Activated CD8-positive, alpha-beta T cell treated with anti-CD3 and anti-CD28 coated beads for 36 hours (primary cell): ENCODE measurements around the gene CCDC85A. TPM values are rescaled to one million over a fixed set of nuclear protein-coding genes. Genes with fewer than 3 reads are reported as not detected.

Experiments used
- ATAC-seq: fragments of 200-7000 bp; cut with Tn5 transposase; one replicate; pipeline ENCODE4 v1.10.0; 2021; ENCODE audit warnings: mild to moderate bottlenecking, moderate library complexity
- CTCF ChIA-PET: fragments of 350-600 bp; sonication (Branson Sonifier 250); formaldehyde crosslinking; loops from one replicate; lab custom pipeline; 2021; ENCODE audit warnings: antibody characterized with exemption; lab: Charles Lee
- POLR2A ChIA-PET: fragments of 350-600 bp; sonication (Branson Sonifier 250); formaldehyde crosslinking; loops from one replicate; lab custom pipeline; 2021; ENCODE audit warnings: antibody characterized with exemption; lab: Charles Lee
- DNase-seq: peaks from one replicate; pipeline ENCODE4 v3.0.0-alpha.2; 2020
- H3K27ac Mint-ChIP-seq: one replicate; pipeline ENCODE4 v1.8.0; 2021; ENCODE audit warnings: mild to moderate bottlenecking, mixed read lengths
- H3K27me3 Mint-ChIP-seq: one replicate; pipeline ENCODE4 v1.8.0; 2021; ENCODE audit warnings: mixed read lengths
- H3K36me3 Mint-ChIP-seq: one replicate; pipeline ENCODE4 v1.8.0; 2021; ENCODE audit warnings: low read depth, mixed read lengths
- H3K4me1 Mint-ChIP-seq: one replicate; pipeline ENCODE4 v1.8.0; 2021; ENCODE audit warnings: low read depth, mixed read lengths
- H3K4me3 Mint-ChIP-seq: one replicate; pipeline ENCODE4 v1.8.0; 2021; ENCODE audit warnings: mild to moderate bottlenecking, moderate library complexity, mixed read lengths
- H3K9me3 Mint-ChIP-seq: one replicate; pipeline ENCODE4 v1.8.0; 2021; ENCODE audit warnings: mixed read lengths
- CTCF ChIP-seq: fragments of 200-600 bp; IDR thresholded peaks from one replicate; pipeline ENCODE4 v1.8.0; 2022; ENCODE audit warnings: antibody characterized with exemption, mild to moderate bottlenecking
- intact Hi-C: fragments of 100-400 bp; cut with micrococcal nuclease; formaldehyde crosslinking; loops from one replicate; pipeline ENCODE4 v1.10.0; 2022
- total RNA-seq, 2 experiments: library from RNA; stranded (reverse); gene quantifications; one replicate each; pipeline ENCODE4 v1.2.3, GENCODE V29; 2021

CCDC85A gene
- total RNA-seq, 2 experiments from 2014 or later = not detected

DNA sequence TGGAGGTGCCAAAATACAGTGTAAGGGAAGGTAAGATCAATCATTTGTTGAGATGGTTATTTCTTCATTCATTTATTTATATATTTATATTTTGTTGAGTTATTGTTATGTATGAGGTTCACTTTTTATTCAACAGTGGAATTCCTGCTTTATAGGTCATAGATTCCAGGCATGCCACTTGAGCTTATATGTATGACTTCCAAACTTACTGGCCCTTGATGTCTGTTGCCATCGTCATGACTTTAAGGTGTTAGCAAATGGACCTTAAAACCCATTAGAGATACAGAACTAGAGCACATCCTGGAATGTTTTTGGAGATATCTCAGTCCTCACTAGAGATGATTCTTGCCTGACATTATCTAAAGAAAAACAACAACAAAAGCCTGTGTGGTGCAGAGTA lies 25.9 kb downstream of the CCDC85A start:
- DNase-seq (no peak), ATAC-seq (no peak)
- Mint-ChIP-seq H3K4me3 (no peak overlapping the region), H3K36me3 (no peaks in the 10 kb centered on the region), H3K9me3 (no peaks in the 10 kb centered on the region), H3K27me3 (no peaks in the 10 kb centered on the region), H3K4me1 (no peaks in the 10 kb centered on the region), H3K27ac (no peak overlapping the region)
- intact Hi-C loops = no loop called here
- no peak for TF ChIP-seq CTCF
- CTCF ChIA-PET = no interaction called here
- POLR2A ChIA-PET = no interaction called here

GRCh38 chr2:56210291-56210690 lies 26.5 kb downstream of the CCDC85A start:
- H3K36me3 Mint-ChIP-seq = no peaks in the 10 kb centered on the region
- H3K4me3 Mint-ChIP-seq = no peak overlapping the region
- DNase-seq (no peak), ATAC-seq (no peak)
- ChIA-PET POLR2A (no interaction called here), CTCF (no interaction called here)
- no peaks in the 10 kb centered on the region for H3K27me3 Mint-ChIP-seq
- H3K4me1 Mint-ChIP-seq = no peaks in the 10 kb centered on the region
- TF ChIP-seq CTCF = no peak
- H3K9me3 Mint-ChIP-seq = no peaks in the 10 kb centered on the region
- intact Hi-C loops = no loop called here
- H3K27ac Mint-ChIP-seq = no peak overlapping the region

- no peak for ATAC-seq
- CTCF ChIA-PET = no interaction called here
- Mint-ChIP-seq H3K27me3 (no peaks in the 10 kb centered on the region), H3K36me3 (no peaks in the 10 kb centered on the region), H3K27ac (no peak overlapping the region), H3K4me1 (no peaks in the 10 kb centered on the region), H3K4me3 (no peak overlapping the region), H3K9me3 (no peaks in the 10 kb centered on the region)
- DNase-seq = no peak
- no peak for TF ChIP-seq CTCF
- POLR2A ChIA-PET = no interaction called here
- intact Hi-C loops = no loop called here
Observed at GRCh38 chr2:56211048-56211447, 27.3 kb downstream of the CCDC85A start.

- H3K4me1 Mint-ChIP-seq = no peaks in the 10 kb centered on the region
- TF ChIP-seq CTCF = no peak
- POLR2A ChIA-PET = no interaction called here
- H3K9me3 Mint-ChIP-seq = no peaks in the 10 kb centered on the region
- no peak overlapping the region for H3K4me3 Mint-ChIP-seq
- no peak overlapping the region for H3K27ac Mint-ChIP-seq
- H3K27me3 Mint-ChIP-seq = no peaks in the 10 kb centered on the region
- CTCF ChIA-PET = no interaction called here
- H3K36me3 Mint-ChIP-seq = no peaks in the 10 kb centered on the region
- ATAC-seq = no peak
- intact Hi-C loops = no loop called here
- DNase-seq = no peak
Observed at GRCh38 chr2:56215911-56216310, 32.1 kb downstream of the CCDC85A start.

DNA sequence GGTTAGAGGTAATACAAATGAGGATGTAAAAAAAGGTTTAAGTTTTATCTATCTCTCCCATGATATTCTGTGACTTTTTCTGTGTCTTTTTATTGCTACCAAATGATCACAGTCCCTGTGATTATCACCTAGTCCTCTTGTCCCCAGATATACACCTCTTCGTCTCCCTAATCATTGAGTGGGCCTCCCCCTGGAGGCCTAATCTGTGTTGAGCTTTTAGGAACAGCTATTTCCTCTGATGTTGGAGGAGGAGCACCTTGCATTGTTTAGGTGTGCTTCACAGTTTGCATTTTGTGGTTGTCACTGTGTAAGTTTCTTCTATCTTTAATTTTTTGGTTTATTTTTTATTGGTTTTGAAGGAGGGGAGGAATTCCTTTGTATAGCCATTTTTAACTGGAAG lies 33.3 kb downstream of the CCDC85A start:
- CTCF ChIA-PET = no interaction called here
- TF ChIP-seq CTCF = no peak

More for the DNA sequence above, 33.3 kb downstream of the CCDC85A start:
- POLR2A ChIA-PET = no interaction called here
- no peak for ATAC-seq
- Mint-ChIP-seq H3K36me3 (no peaks in the 10 kb centered on the region), H3K27me3 (no peaks in the 10 kb centered on the region), H3K27ac (no peak overlapping the region), H3K9me3 (no peaks in the 10 kb centered on the region), H3K4me3 (no peak overlapping the region), H3K4me1 (no peaks in the 10 kb centered on the region)
- intact Hi-C loops = no loop called here
- DNase-seq = no peak
